Suprapubic skin (tissue), 4 donors: ENCODE results near the gene CLCNKA. TPM values are rescaled to one million over a fixed set of nuclear protein-coding genes. Genes with fewer than 3 reads are reported as not detected.
"Not testable (repeated sequence)": the region's sequence is repeated elsewhere in the genome, so short reads cannot be mapped to it uniquely, and the experiment has no call there.

Experiments
- DNase-seq, 2 donors: peaks; one replicate each; pipeline ENCODE4 v3.0.0-alpha.2; 2019; ENCODE audit warnings: low spot score in 2 of 2
- H3K27ac ChIP-seq: fragments of 200-600 bp; sonication (generic); one replicate; pipeline ENCODE4 v1.5.1; 2019
- H3K27me3 ChIP-seq: fragments of 200-600 bp; sonication (generic); one replicate; pipeline ENCODE4 v1.5.1; 2019
- H3K36me3 ChIP-seq: fragments of 200-600 bp; sonication (generic); one replicate; pipeline ENCODE4 v1.5.1; 2019
- H3K4me1 ChIP-seq: fragments of 200-600 bp; sonication (generic); one replicate; pipeline ENCODE4 v1.5.1; 2019
- H3K4me3 ChIP-seq: fragments of 200-600 bp; sonication (generic); one replicate; pipeline ENCODE4 v1.5.1; 2019; ENCODE audit warnings: mild to moderate bottlenecking
- H3K9me3 ChIP-seq: fragments of 200-600 bp; sonication (generic); one replicate; pipeline ENCODE4 v1.5.1; 2019
- EP300 ChIP-seq: sonication (generic); formaldehyde crosslinking; IDR thresholded peaks from one replicate; pipeline ENCODE4 v1.6.1; 2017; ENCODE audit warnings: antibody characterized with exemption
- POLR2A ChIP-seq, 2 donors: fragments of 450-650 bp; IDR thresholded peaks; one replicate each; pipeline ENCODE4 v1.6.1; 2017; ENCODE audit warnings: antibody characterized with exemption in 2 of 2, mild to moderate bottlenecking in 2 of 2, moderate library complexity in 2 of 2
- POLR2AphosphoS5 ChIP-seq, 3 donors: sonication (generic); formaldehyde crosslinking; IDR thresholded peaks; one replicate each; pipeline ENCODE4 v1.6.1; 2017; ENCODE audit warnings: antibody characterized with exemption in 3 of 3
- WGBS: methylation state at CpG from one replicate; pipeline ENCODE4 v1.1.5; 2018; 5-methylcytosine and 5-hydroxymethylcytosine counted together
- total RNA-seq, 4 donors: library from RNA; depleted of rRNA; stranded (reverse); fragments of >200 nt; gene quantifications; one replicate each; pipeline ENCODE4 v1.1.0, GENCODE V29; 2016
- TF ChIP-seq, protein P1 (sequence below), 2 donors: fragments of 200-600 bp in 1 of 2; fragments of 450-650 bp in 1 of 2; sonication (generic) in 1 of 2; IDR thresholded peaks; one replicate each; pipeline ENCODE4 v1.5.1; 2016 to 2019; ENCODE audit warnings: antibody characterized with exemption in 2 of 2, mild to moderate bottlenecking in 1 of 2, moderate library complexity in 1 of 2

CLCNKA gene
- total RNA-seq, 4 donors from 2014 or later, result 0.23 to 1.9 (median 0.51) TPM; not detected in 1

DNA sequence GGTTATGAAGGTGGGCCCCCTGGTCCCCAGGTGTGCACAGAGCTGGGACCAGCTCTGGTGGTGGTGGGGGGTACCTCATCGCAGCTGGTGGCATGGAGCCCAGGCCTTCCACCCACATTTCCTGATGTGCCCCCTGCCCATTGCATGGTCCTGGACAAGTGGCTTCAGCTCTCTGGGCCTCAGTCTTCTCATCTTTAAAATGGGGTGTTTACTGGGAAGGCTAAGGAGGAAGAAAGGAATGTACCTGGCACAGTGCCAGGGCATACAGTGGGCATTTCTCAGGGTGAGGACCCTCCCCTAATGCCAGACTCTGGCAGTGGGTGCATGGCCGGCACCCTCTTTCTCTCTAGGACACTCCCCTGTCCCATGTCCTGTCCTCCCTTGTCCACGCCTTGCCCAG, 29.2 kb downstream of the CLCNKA start:
- WGBS, result 92% methylated on average over 3 of the region's 3 CpGs
- no peaks in the 10 kb centered on the region for H3K36me3 ChIP-seq
- H3K9me3 ChIP-seq, result no peaks in the 10 kb centered on the region
- H3K4me3 ChIP-seq, result no peak overlapping the region
- TF ChIP-seq EP300 (no peak), POLR2A (IDR thresholded peaks at IDR 0.05) (no peak), POLR2AphosphoS5 (IDR thresholded peaks at IDR 0.05) (no peak)
- TF ChIP-seq, protein P1, sequence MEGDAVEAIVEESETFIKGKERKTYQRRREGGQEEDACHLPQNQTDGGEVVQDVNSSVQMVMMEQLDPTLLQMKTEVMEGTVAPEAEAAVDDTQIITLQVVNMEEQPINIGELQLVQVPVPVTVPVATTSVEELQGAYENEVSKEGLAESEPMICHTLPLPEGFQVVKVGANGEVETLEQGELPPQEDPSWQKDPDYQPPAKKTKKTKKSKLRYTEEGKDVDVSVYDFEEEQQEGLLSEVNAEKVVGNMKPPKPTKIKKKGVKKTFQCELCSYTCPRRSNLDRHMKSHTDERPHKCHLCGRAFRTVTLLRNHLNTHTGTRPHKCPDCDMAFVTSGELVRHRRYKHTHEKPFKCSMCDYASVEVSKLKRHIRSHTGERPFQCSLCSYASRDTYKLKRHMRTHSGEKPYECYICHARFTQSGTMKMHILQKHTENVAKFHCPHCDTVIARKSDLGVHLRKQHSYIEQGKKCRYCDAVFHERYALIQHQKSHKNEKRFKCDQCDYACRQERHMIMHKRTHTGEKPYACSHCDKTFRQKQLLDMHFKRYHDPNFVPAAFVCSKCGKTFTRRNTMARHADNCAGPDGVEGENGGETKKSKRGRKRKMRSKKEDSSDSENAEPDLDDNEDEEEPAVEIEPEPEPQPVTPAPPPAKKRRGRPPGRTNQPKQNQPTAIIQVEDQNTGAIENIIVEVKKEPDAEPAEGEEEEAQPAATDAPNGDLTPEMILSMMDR (IDR thresholded peaks at IDR 0.05), result no peak
- H3K27ac ChIP-seq, result no peak overlapping the region
- DNase-seq, result no peak
- peaks cover 12% of the 10 kb centered on the region for H3K4me1 ChIP-seq
- no peaks in the 10 kb centered on the region for H3K27me3 ChIP-seq

DNA sequence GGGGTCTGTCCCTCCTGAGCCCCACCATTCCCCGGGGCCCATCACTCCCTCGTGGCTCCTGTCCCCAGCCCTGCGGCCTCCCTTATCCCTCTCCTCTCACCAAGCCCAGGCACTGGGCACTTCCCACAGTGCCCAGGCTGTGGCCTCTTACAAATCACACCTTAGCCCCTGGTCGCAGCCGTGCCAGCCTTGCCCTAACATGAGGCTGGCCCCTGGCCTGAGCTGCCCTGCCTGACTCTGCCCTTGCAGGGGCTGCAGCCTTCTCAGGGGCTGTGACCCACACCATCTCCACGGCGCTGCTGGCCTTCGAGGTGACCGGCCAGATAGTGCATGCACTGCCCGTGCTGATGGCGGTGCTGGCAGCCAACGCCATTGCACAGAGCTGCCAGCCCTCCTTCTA, 30.1 kb downstream of the CLCNKA start:
- peaks cover 15% of the 10 kb centered on the region for H3K4me1 ChIP-seq
- not testable (repeated sequence) for H3K9me3 ChIP-seq, DNase-seq, H3K4me3 ChIP-seq, H3K36me3 ChIP-seq, H3K27me3 ChIP-seq, H3K27ac ChIP-seq
- WGBS, result 88% methylated on average over 10 of the region's 12 CpGs

DNA sequence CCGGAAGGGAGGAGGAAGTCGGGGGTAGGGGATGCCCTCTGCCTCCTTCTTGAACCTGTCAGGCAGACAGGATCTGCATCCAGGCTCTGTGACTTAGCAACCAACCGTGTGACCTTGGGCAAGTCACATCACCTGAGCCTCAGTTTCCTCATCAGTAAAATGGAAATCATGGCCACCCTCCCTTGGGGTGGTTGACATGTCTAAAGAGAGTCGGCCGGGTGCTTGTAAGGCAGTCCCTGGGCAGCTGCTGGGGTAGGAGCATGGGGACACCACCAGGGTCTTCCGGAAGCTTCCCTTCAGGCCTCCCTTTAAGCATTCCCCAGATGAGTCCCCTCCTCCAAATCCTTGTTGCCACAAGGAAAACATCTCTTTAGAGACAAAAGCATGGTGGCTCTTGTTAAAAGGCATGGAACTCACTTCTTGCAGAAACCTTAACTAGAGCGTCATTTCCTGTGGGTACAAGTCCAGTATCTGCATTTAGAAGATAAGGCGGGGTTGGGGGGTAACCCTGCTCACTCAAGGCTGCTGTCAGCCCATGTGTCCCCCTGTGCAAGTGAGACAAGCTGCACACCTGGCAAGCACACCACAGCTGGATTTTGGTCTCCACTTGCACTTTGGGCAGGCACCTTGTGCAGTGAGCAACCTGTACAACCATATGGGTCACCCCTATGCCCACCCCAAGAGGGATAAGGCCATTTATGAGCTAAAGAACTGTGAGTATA, 32.1 kb downstream of the CLCNKA start:
- H3K36me3 ChIP-seq, result no peaks in the 10 kb centered on the region
- peaks cover 5% of the 10 kb centered on the region for H3K4me1 ChIP-seq
- no peak for DNase-seq
- TF ChIP-seq EP300 (no peak), POLR2A (IDR thresholded peaks at IDR 0.05) (no peak), POLR2AphosphoS5 (IDR thresholded peaks at IDR 0.05) (no peak)
- TF ChIP-seq, protein P1 (IDR thresholded peaks at IDR 0.05), result no peak
- H3K4me3 ChIP-seq, result no peak overlapping the region
- H3K9me3 ChIP-seq, result no peaks in the 10 kb centered on the region
- H3K27ac ChIP-seq, result no peak overlapping the region
- WGBS, result 77% methylated on average over 3 of the region's 8 CpGs
- H3K27me3 ChIP-seq, result no peaks in the 10 kb centered on the region

DNA sequence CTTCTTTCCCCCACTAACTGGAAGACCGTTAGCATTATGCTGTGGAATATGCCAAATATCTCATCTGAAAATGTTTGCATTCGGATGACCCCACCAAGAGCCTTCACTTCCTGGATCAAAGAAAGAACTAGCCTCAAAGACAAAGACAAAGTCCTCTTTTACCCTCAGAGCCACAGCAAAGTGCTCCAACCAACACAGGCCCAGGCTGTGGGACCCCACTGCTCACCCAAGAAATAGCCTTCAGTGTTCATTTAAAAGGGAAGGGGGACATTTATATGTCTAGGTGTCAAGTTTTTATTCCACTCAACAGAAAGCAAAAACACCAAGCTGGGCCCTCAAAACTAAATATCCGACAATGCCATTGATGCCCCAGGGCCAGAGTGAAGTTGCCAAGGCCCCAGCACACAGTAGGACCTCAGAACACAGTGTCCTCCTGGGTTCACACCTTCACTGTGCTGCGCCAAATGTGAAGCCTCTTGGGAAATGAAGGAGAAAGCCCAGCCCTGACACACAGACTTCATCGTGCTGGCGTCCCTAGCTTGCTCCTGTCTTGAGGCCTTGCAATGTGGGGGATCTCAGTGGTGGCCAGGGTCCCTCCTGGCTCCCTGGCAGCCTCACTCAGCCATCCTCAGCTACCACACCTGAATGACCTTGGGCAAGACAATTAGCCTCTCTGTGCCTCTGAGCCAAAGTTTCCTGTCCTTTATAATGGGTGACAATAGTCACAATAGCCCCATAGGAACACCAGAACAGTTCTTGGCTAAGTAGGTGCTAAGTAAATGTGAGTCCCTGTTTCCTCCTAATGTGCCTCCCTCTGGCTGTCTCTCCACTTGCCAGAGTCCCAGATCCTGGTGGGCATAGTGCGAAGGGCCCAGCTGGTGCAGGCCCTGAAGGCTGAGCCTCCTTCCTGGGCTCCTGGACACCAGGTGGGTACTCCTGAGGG, 33.0 kb downstream of the CLCNKA start:
- no peak overlapping the region for H3K4me3 ChIP-seq
- DNase-seq, result no peak
- WGBS, result 84% methylated on average over 6 of the region's 7 CpGs
- H3K36me3 ChIP-seq, result no peaks in the 10 kb centered on the region
- H3K9me3 ChIP-seq, result no peaks in the 10 kb centered on the region
- H3K4me1 ChIP-seq, result peaks cover 3% of the 10 kb centered on the region
- no peak overlapping the region for H3K27ac ChIP-seq
- no peaks in the 10 kb centered on the region for H3K27me3 ChIP-seq
- no peak for TF ChIP-seq POLR2A (IDR thresholded peaks at IDR 0.05)
- TF ChIP-seq POLR2AphosphoS5 (IDR thresholded peaks at IDR 0.05), result no peak
- TF ChIP-seq EP300, result no peak
- TF ChIP-seq, protein P1 (IDR thresholded peaks at IDR 0.05), result no peak

DNA sequence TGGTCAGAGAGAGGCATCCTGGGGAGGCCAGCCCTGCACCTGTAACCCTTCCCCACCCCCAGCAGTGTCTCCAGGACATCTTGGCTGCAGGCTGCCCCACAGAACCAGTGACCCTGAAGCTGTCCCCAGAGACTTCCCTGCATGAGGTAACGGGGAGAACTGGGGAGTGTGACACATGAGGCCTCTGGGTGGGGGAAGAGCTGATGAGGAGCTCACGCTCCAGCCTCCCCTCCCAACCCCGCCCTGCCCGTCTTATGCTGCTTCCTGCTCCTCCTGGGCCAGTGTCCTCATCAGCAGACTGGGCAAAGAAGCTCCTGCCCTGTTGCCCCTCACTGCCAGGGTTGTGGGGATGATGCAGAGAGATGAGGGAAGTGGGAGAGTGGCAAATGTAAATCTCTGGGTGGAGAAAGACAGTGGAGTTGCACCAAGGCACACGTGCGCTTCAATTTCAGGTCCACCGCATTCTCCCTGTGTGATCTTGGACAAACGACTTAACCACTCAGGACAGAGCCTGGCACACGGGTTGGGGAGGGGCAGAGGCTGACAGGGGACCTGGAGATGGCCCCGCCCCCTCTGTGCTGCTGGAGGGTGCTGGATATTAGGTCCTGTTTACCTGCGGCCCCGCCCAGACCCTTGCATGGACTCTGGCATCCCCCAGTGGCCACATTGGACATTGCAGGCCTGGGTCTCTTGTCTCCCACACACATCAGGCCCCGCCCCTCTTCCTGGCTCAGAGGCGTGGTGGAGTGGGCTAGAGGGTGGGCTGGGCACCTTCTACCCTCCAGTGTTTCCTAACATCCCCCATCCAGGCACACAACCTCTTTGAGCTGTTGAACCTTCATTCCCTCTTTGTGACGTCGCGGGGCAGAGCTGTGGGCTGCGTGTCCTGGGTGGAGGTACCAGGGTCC, 34.0 kb downstream of the CLCNKA start:
- H3K36me3 ChIP-seq, result no peaks in the 10 kb centered on the region
- no peak for TF ChIP-seq EP300
- no peak for TF ChIP-seq POLR2A (IDR thresholded peaks at IDR 0.05)
- TF ChIP-seq, protein P1 (IDR thresholded peaks at IDR 0.05), result peak; percentile 82 to 89
- no peak for TF ChIP-seq POLR2AphosphoS5 (IDR thresholded peaks at IDR 0.05)
- no peak overlapping the region for H3K4me3 ChIP-seq
- WGBS, result 23% methylated on average over 17 of the region's 18 CpGs
- no peaks in the 10 kb centered on the region for H3K27me3 ChIP-seq
- peaks cover 3% of the 10 kb centered on the region for H3K4me1 ChIP-seq
- H3K27ac ChIP-seq, result no peak overlapping the region
- no peaks in the 10 kb centered on the region for H3K9me3 ChIP-seq
- peak; percentile 91 for DNase-seq

DNA sequence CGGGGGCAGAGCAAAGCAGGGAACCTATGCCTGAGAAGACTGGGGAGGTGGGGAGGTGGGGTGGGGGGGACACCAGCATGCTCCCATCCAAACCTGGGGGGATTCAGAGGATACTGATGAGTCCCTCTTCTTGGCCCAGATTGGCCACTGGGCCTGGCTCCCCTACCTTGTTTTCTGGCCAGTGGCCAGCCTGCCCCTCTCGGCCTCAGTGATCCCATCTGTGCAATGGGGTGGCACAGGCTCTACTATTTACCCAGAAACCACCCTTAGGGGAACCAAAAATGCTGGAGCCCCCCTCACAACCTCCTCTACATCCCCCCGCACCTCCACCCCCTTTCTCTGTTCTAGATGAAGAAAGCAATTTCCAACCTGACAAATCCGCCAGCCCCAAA, 34.7 kb downstream of the CLCNKA start:
- not testable (repeated sequence) for DNase-seq

DNA sequence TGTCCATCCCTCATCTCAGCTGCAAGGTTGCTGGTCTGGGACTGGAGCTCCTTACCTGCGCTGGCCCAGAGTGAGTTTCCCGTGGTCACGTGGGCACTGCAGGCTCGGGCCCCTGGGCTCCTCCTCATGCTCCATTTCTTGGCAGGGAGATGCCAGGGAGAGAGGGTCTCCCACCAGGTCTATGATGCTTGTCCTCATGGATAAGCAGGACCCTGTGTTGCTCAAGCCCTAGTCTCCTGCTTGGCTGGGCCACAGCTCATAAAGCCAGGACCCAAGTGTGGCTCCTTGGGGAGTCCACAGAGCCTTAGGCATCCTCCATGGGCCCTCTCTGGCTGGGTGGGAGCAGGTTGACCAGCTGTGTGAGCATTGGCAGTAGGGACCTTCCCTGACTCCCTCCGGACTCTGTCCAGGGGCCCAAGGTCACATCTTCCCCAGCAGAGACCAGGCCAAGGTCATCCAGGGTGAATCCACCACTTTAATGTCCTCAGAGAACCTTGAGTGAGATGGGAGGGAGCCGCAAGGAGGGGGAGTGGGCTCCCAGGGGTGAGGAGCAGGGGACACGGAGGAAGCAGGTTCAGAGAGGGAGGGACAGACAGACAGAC, 35.6 kb downstream of the CLCNKA start:
- H3K9me3 ChIP-seq, H3K36me3 ChIP-seq, H3K4me1 ChIP-seq, DNase-seq, H3K27ac ChIP-seq, H3K27me3 ChIP-seq, H3K4me3 ChIP-seq: not testable (repeated sequence)
- 87% methylated on average over 3 of the region's 7 CpGs for WGBS

More for the DNA sequence above, 34.7 kb downstream of the CLCNKA start:
- H3K4me3 ChIP-seq, H3K36me3 ChIP-seq, H3K4me1 ChIP-seq, H3K9me3 ChIP-seq, H3K27ac ChIP-seq, H3K27me3 ChIP-seq: not testable (repeated sequence)
- WGBS, result 38% methylated on average over 2 of the region's 4 CpGs
